Activated CD4-positive, alpha-beta T cell treated with anti-CD3 and anti-CD28 coated beads, Interleukin-2, amount 50 U/mL, for 24 hours (primary cell): ENCODE results near the gene H2AZ1.
"Not testable (repeated sequence)": the region's sequence is repeated elsewhere in the genome, so short reads cannot be mapped to it uniquely, and the experiment has no call there.

Source experiments
- DNase-seq, 2 donors: peaks; one replicate each; pipeline ENCODE4 v3.0.0-alpha.2; 2020; ENCODE audit warnings: low read depth in 1 of 2, low spot score in 1 of 2

Gene H2AZ1

GRCh38 chr4:99949999-99950912, at the start of gene H2AZ1:
Gene H2AZ1 (minus strand): TSS chr4:99950275. CDS start chr4:99950170, 105 bp downstream.
- DNase-seq, result peak; percentile 91 to 99

- no peak for DNase-seq
These were observed 48.2 kb upstream of the H2AZ1 start for GRCh38 chr4:99998062-99998867.

GRCh38 chr4:99991741-99992140, 41.7 kb upstream of the H2AZ1 start:
- DNase-seq, result no peak

GRCh38 chr4:99987681-99988080, 37.6 kb upstream of the H2AZ1 start:
- DNase-seq, result no peak

GRCh38 chr4:99986792-99987191, 36.7 kb upstream of the H2AZ1 start:
- DNase-seq, result no peak

GRCh38 chr4:99983289-99983943, 33.3 kb upstream of the H2AZ1 start:
- no peak for DNase-seq

- DNase-seq, result no peak
These were observed 29.8 kb upstream of the H2AZ1 start for GRCh38 chr4:99979872-99980271.

GRCh38 chr4:99971453-99972111, 21.5 kb upstream of the H2AZ1 start:
- no peak for DNase-seq

- DNase-seq, result no peak
These were observed 18.3 kb upstream of the H2AZ1 start for GRCh38 chr4:99968330-99968729.

- no peak for DNase-seq
These were observed 16.6 kb upstream of the H2AZ1 start for GRCh38 chr4:99966692-99967091.

GRCh38 chr4:99965674-99966350, 15.7 kb upstream of the H2AZ1 start:
- DNase-seq, result no peak

GRCh38 chr4:99965173-99965572, 15.1 kb upstream of the H2AZ1 start:
- no peak for DNase-seq

GRCh38 chr4:99961711-99962110, 11.6 kb upstream of the H2AZ1 start:
- no peak for DNase-seq

- DNase-seq, result no peak
These were observed 10.6 kb upstream of the H2AZ1 start for GRCh38 chr4:99960648-99961047.

- not testable (repeated sequence) for DNase-seq
These were observed 8.1 kb upstream of the H2AZ1 start for GRCh38 chr4:99958207-99958606.

GRCh38 chr4:99950913-99951254, 809 bp upstream of the H2AZ1 start:
- DNase-seq, result no peak

GRCh38 chr4:99949034-99949998, 759 bp downstream of the H2AZ1 start:
- peak; percentile 78 to 92 for DNase-seq

GRCh38 chr4:99947608-99948007, 2.5 kb downstream of the H2AZ1 start:
- DNase-seq, result no peak

GRCh38 chr4:99947190-99947578, 2.9 kb downstream of the H2AZ1 start:
- no peak for DNase-seq
